Iris pigment epithelial cell (primary cell): ENCODE data around the gene ZMYND10.
A peak's percentile ranks its signal among the peaks of the same experiment; 100 is the strongest.
"Not testable (repeated sequence)": the region's sequence is repeated elsewhere in the genome, so short reads cannot be mapped to it uniquely, and the experiment has no call there.

Experiments
- DNase-seq: peaks from one replicate; pipeline ENCODE4 v3.0.0-alpha.2; 2011; ENCODE audit warnings: low read depth

Gene ZMYND10

GRCh38 chr3:50325497-50326181 is 19.9 kb downstream of the ZMYND10 start:
- DNase-seq, result no peak

DNA sequence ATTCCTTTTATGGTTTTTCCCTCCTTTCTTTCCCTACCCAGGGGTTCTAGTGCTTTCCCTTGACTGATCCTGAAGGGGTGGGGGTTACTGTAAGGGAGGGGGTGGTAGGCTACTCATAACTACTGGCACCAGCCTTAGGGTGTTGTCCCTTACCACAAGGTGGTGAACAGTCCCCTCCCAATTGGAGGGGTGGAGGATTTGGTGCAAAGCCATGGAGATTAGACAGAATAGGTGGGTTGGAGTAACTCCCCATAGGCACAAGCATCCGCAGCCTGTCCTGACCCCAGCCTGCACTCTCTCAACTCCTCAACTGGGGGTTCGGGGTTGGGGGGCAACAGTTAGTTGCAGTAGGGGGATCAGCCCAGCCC is 20.4 kb downstream of the ZMYND10 start:
- DNase-seq, result no peak

- DNase-seq, result peak; percentile 65
Observed at GRCh38 chr3:50324351-50325112, 21.0 kb downstream of the ZMYND10 start.

DNA sequence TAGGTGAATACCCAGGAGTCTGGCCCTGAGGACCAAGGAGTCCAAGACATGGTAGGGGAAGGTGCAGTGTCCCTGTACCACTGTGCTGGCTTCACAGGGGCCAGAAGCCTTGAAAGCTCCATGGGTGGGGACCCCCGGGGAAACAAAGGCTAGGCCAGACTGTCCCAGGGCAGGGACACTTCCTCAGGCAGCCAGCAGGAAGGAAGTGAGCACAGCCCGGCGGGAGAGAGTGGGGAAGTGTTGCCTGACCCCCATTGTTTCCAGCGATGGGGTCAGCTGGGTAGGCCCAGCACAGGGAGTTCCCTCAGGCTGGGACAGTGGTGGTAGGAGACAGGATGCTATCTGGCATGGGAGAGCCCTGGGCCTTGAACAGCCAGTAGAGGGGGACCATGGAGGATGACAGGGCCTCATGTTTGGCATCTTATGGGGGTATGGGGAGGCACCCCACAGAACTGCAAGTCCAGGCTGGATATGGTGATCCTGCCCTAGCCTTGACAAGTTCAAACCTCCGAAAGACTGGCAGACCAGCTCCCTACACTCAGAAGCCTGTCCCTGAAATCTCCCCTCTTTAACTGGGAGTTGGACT is 21.8 kb downstream of the ZMYND10 start:
- no peak for DNase-seq

DNA sequence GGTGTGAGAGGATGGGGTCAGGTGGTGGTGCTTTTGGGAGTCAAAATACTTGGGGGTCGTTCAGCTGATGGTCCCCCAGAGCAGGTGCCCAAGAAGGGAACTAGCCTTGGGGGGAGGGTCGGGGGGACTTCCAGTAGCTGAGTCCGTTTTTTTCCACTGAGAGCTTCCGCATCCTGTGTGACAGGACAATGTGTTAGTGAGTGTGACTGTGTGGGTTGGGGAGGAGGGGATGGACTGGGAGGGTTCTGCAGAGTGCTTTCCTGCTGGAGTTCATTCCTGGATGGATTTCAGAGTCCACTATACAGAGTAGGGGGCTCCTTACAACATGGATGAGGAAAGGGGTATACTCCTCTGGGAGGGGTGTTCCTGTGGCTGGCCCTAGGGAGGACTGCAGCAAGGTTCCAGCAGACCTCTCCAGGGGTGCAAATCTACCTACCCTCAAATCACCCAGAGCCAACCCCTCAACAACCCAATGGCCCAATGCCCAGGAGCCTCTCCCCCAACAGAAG is 22.4 kb downstream of the ZMYND10 start:
- DNase-seq, result no peak

DNA sequence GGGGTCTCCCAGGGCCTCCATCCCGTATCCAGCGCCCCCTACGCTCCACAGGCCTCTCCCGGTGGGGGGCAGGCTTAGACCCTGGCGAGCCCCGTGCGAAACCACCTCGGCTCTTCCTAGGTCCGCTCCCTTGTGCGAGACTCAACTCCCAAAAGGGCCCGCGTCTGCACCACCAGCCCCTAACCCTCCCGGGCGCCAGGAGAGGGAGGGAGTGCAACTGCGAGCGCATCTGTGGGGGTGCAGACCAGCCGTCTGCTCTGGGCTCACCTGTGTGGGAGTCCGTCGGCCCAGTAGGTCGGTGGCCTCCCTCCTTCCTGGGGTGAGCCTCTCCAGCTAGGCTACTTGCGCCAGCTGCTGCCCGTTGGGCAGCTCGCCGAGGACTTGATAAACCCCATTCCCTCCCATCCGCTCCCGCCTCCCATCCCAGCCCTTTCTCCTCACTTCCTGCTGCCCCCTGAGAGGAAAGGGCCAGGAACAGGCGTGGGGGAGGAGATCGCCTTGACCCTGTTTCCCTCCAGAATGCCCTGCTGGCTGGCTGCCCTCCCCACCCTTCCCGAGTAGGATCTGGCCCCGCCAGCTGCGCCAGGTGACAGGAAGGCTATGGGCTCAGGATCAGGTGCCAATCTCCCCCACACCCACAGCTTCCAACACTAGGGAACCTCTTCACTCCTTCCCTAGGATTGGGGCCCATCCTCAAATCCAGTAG is 23.0 kb downstream of the ZMYND10 start, which contains the start of gene HYAL2:
Gene HYAL2 (minus strand): TSS at position 360 of the 706 bp plus-strand sequence. CDS start 2,256 bp downstream, outside the sequence.
- DNase-seq, result no peak

DNA sequence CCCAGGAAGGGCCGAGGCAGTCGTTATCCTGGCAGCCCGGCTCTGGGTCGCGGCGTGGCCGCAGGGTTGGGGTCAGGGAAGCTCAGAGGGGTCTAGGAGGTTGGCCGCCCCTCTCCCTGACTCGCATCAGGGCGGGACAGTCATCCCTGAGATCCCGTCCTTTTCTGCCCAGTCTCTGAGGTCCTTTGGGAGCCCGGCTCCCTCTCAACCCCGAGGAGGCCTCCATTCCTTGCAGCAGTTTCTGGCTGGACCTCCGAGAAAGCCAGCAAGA is 23.5 kb downstream of the ZMYND10 start:
- no peak for DNase-seq

GRCh38 chr3:50321336-50322114 is 24.0 kb downstream of the ZMYND10 start:
- peak; percentile 91 for DNase-seq

- peak; percentile 66 for DNase-seq
Observed at GRCh38 chr3:50320853-50321335, 24.6 kb downstream of the ZMYND10 start.

- no peak for DNase-seq
Observed at GRCh38 chr3:50319894-50320625, 25.5 kb downstream of the ZMYND10 start.

DNA sequence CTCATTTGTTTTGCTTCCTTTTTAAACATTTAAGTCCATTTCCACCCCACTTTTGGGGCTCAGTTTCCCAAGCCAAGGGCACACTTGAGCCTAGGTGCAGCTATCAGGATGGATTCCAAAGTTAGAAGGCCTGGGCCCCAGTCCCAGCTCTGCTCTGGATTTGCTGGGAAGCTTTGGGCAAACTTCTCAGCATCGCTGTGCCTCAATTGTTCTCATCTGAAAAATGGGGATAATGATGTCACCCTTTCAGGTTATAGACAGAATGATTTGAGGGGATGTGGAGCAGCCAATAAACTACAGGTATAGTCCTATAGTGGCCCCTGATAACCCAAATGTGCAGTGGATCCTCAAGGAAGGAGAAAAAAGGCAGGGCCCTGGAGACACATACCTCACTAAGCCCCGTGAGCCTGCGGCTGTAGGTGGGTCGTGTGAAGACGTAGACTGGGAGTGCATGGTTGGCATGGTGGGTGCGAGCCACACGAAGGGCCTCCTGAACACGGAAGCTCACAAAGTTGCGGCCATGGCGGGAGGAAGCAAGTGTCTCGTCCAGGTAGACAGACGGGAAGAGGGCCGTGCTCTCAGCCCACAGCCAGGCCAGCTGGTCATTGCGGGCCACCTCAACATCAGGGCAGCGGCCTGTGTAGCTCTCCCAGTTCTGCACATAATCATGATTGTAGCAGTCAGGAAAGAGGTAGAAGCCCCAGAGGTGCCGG is 26.2 kb downstream of the ZMYND10 start:
- DNase-seq, result no peak

- no peak for DNase-seq
Observed at GRCh38 chr3:50318615-50319014, 26.9 kb downstream of the ZMYND10 start.

- DNase-seq, result no peak
Observed at GRCh38 chr3:50318163-50318562, 27.4 kb downstream of the ZMYND10 start.

DNA sequence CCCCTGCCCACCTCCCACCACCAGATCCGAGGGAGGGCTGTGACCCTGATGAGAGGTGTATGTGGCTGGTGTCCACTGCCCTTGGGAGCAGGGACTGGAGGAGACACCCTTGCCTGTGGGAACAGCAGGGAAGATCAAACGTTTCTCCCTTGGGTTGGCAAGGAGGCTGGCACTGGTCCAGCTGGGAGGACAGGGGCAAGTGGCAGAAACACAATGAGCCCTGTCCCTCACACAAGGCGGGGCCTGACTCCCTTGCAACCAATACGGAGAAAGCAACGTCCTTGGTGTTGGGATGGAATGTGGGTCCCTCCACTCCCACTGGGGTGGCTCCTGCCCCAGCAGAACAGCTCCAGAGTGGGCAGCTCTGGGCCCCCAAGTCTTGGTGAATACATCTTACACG is 28.2 kb downstream of the ZMYND10 start:
- DNase-seq, result no peak

DNA sequence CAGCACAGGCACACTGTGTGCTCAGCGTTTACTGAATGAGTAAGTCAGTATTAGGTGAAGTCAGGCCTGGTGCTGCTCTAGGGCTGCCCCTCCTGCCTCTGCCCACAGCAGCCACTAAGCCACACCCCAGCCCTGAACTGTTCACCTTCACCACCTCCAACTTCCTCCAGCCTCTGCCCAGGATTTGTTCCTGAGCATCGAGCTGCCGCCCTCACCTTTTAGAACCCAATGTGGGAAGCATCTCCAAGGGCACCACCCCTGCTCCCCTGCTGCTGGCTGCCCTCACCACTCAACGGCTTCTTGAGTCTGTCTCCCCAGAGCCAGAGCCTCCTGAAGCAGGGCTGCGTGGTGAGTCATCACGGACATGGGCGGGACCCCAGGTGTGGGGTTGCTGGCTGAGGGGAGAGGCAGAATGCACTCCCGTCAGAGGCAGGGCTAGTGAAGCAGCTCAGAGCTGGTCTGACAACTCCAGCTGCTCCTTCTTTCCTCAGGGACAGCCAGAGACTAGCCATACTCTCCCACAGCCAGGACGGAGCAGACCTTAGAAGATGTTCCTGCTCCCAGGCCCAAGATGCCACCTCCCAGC is 28.8 kb downstream of the ZMYND10 start:
- DNase-seq, result peak; percentile 62

DNA sequence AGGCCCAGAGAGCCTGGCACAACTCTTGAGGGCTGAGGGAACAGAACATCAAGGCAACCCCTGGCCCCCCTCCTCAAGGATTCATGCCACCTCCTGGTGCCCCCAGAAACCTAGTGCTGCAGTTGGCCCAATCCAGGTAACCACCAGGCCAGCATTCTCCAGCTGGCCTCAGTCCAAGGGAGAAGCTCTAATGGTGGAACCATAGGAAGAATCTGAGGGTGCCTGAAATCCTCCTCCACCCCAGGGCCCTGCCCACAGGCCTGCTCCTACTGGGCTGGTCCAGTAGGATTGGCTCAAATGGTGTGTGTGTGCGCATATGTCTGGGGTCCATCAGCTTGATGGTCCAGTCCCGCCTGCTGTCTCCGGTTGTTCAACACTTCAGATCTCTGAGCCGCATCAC is 30.7 kb downstream of the ZMYND10 start:
- DNase-seq, result no peak

DNA sequence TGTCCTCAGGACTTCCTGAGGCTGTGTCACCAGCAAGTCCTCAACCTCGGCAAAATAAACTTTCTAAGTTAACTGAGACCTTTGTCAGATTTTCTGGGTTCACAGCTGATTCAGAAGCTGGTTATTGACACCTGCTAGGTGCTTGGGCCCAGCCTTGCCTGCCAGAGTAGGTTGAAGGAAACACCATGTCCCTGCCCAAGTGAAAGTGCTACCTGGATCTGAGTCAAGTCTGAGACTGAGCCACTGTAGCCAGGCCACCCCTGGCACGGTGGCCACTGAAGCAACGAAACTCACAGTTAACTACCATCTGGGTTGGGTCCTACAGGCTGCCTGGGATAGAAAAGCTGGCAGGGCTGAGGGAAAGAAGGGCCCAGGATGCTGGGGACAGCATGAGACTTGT is 31.2 kb downstream of the ZMYND10 start:
- DNase-seq, result no peak

GRCh38 chr3:50312041-50312440 is 33.5 kb downstream of the ZMYND10 start:
- DNase-seq, result not testable (repeated sequence)

GRCh38 chr3:50304601-50305000 is 40.9 kb downstream of the ZMYND10 start:
- no peak for DNase-seq
